GM18868 (cell line): ENCODE data around the gene BAIAP2.

ENCODE experiments used
- ATAC-seq: cut with Tn5 transposase; IDR thresholded peaks from one replicate; pipeline ENCODE4 v1.9.1; 2021; ENCODE audit warnings: mild to moderate bottlenecking, moderate library complexity; ENCODE audit not compliant: unreplicated experiment

The BAIAP2 gene

DNA sequence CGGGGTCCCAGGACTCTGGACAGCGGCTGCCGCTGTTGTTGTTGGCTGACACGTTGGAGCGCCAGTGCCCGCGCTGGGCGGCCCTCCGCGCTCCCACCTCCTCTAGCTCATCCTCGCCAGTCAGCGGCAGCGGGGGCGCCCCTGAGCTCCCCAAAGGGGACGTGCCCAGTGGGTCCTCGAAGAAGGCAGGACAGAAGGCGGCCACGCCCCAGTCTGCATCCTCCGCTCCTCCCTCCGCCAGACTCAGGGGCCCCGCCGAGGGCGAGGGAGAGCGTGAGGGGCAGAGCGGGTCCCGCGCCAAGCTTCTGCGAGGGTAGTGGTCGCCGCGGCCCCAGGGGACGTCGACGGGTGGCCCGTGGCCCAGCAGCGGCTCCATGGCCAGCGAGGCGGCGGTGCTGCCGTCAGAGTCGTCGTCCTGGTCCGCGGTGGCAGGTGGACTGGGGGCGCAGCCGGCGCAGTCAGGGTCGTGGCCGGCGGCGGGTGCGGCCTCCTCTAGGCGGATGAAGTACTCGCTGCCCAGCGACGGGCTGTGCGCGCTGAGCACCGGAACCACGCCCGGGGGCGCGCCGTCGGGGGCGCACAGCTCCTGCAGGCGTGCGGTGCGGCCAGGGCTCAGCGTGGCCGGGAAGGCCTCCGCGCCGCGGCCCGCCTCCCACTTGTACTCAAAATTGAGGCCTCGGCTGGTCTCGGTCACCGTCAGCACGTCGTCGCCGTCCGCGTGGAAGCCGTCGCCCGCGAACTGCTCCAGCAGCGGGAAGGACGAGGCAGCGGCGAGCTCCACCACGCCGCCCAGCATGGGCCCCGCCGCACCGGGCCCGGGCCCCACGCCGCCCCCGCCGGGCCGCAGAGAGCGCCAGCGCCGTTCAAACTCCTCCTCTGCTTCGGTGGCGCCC lies 87.1 kb downstream of the BAIAP2 start:
- ATAC-seq = no peak

DNA sequence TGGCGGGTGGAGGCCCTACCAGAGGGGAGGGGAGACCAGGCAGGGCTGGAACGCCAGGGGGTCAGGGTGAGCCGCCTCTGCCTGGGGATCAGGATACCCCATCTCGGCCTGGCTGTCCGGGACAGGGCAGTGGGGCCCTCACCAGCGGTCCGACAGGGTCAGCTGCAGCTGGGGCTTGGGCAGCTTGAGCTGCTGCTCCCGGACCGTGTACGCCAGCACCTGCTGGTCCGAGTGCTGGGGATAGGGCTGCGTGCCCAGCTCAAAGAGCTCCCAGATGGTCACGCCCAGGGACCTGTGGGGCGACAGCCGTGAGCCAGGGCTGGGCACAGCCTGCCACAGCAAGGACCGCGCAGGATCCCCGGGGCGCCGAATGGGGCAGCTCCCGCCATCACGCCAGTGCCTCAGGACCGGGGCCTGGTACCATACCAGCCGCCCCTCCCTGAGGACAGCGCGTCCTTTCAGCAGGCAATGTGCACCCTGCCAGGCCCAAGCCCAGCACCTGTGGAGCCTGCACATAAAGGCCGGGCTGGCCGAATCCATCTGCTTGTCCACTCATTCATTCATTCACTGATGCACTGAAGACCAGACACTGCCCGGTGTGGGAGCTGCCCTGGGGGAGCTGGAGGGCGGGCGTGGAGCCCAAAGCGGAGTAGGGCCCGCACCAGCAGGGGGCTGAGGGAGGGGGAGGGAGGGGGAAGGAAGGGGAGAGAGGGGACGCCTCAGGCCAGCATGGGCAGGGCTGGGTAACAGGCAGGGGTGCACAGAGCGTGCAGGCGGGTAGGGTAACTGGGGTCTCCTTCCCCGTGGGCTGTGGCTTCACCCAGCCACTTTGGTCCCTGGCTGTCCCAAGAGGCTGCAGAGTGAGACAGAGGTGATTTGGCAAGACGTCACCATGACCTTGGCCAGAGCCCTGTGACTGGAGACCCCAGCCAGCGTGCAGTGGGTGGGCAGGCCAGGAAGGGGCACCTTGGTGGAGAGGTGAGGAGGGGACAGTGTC lies 88.4 kb downstream of the BAIAP2 start:
- no peak for ATAC-seq

DNA sequence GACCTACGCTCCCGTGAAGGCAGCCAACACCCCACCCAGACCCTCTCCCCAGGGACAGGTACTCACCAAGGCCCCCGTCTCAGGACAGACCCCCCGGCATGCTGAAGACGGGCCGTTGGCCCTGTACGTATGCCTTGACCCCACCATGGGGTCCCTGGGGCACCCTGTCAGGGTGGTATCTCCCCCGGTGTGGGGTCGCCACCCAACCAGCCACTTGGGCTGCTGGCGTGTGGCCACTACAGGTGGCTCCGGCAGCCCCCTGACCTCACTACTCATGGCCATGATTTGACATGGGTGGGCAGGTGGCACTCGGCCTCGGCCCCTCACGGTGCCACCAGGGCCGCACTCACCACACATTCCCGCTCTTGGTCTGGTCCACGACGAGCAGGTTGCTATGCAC lies 89.4 kb downstream of the BAIAP2 start:
- ATAC-seq = no peak

DNA sequence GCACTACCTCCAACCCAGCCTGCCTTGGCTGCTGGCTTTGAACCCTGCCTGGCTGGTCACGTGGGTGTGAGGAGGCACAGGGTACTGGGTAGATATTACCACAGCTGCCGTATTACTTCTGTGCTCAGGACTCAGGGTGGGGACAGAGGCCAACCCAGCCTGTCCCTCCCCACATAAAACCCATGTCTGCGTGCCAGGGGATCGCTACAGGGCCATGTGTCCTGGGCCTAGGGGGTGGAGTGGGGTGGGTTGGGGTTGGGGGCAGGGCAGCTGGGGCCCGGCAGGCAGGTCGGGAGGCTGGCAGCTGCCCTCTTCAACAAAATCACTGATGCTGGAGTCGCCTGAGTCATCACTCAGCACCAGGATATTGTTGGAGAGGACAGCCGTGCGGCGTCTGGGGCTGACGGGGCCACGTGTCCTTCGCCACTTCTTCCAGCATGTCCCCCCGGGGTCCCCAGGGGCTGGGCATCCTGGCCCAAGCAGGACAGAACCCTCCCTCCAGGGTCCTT lies 90.7 kb downstream of the BAIAP2 start:
- ATAC-seq = no peak

DNA sequence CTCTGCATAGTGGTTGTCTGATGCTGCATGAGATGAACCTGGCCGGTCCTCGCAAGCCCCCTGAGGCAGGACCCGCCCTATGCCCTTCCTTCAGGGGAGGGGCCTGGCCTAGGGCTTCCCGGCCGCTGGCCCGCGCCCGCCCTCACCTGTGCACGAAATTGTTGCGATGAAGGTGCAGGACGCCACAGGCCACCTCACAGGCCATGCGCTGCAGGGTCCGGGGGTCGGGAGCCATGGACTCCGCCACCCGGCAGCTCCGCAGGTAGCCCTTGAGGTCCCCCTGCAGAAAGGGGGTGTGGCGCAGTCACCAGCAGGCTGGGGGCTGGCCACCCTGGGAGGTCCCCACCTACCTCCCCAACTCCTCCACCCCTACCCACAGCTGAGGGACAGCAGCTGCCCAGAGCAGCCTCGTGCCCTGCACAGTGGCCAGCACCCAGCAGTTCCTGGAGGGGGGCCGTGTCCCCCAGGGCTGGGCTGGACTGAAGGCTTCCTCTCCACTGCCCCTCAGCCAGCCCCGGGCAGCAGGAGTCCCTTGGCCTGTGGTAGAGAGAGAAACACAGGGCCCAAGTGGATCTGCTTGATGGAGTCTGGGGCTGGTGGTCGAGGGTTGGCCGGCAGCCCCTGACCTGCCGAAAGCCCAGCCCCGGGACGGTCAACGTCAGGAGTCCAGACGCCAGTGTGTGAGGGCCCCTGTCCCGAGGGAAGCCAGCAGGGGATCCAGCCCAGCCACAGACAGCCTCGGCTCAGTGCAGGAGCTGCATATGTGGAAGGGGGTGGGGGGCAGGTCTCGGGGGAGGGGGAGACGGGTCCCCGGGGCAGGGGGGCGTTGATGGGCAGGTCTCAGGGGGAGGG lies 91.6 kb downstream of the BAIAP2 start:
- no peak for ATAC-seq

DNA sequence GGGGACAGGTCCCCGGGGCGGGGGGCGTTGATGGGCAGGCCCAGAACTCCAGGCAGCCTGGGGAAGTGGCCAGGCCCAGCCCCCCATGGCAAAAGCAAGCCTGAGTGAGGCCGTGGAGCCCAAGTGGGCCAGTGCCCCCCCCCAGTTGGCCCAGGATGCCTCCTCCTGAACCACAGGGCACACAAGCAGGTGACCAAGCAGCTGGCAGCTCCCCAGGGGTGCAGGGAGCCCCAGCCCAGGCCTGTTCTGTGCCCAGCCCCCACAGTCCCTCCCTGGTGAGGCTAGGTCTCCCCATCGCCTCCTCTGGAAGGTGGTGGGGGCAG lies 92.1 kb downstream of the BAIAP2 start:
- ATAC-seq = no peak

DNA sequence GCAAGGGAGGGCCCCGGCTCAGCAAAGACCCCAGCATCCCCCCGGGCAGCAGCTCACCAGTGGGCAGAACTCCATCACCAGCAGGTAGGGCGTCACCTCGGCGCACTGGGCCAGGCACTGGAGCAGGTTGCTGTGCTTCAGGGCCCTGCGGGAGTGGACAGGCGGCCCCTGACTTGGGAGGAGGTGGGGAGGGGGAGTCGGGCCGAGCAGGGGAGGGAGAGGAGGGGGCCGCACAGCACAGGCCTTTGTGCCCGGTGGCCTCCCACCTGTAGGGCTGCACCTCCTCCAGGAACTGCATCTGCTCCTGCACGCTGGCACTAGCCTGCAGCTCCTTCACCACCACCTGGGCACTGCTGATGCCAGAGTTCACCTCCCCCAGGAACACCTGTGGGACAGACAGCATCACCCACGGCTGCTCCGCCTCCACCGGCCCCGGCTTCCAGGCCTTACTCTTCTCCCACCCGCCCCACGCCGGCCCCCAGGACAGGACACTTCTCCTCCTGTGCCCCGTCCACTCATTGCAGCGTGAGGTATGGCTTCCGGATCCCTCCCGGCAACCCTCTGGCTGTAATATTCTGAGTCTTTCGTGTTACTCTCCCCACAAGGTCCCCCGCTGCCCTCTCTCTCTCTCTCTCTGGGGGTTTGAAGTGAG lies 92.7 kb downstream of the BAIAP2 start:
- no peak for ATAC-seq

DNA sequence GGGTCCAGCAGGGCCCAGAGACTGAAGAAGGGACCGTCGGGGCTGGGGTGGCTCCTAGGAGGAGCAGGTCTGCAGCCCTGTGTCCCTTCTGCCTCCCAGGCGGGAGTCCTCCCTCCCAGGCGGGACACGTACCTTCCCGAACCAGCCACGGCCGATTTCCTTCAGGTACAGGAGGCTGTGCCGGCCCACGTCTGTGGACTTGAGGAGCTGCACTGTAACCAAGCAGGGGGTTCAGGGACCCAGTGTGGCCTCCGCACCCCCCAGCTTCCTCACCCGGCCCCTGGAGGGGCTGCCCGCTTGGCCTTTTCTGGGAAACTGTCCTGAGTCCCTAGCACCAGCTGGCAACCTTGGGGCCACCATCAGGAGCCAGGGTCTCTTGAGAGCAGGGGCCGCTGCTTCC lies 93.4 kb downstream of the BAIAP2 start:
- ATAC-seq = no peak

DNA sequence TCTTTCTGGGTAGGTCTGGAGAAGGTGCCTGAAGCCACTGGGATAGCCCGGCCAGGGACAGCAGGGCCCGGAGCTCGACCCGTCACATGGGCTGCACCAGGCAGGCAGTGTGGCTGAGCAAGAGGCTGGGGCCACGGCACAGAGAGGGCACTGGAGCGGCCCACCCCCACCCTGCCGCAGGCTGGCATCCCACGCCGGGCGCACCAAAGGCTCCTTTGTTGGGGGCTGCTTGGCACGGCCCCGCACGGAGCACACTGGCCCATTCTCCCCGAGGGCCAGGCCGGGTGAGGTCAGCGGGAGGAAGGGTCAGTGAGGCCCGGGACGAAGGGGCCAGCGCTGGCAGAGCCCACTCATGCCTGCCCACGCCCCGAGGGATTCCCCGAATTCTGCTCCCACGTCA lies 93.8 kb downstream of the BAIAP2 start:
- ATAC-seq = no peak

DNA sequence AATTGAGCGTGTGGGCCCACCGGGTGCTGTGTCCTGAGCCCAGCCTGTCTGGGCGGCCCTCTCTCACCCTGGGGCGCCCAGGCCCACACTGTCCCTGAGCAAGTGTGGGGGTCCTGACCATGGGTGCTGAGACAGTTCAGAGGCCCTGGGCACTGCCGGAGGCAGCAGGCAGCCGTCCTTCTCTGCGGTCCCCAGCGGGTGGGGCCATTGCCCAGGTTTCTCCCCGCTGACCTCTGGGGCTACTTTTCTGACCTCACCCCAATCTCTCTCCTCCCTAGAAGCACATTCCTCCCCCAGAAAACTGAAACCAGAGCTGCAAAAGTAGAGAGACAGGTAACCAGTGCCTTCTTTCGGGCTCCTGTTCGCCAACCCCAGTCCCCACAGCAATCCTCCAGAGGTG lies 94.3 kb downstream of the BAIAP2 start:
- ATAC-seq = no peak

DNA sequence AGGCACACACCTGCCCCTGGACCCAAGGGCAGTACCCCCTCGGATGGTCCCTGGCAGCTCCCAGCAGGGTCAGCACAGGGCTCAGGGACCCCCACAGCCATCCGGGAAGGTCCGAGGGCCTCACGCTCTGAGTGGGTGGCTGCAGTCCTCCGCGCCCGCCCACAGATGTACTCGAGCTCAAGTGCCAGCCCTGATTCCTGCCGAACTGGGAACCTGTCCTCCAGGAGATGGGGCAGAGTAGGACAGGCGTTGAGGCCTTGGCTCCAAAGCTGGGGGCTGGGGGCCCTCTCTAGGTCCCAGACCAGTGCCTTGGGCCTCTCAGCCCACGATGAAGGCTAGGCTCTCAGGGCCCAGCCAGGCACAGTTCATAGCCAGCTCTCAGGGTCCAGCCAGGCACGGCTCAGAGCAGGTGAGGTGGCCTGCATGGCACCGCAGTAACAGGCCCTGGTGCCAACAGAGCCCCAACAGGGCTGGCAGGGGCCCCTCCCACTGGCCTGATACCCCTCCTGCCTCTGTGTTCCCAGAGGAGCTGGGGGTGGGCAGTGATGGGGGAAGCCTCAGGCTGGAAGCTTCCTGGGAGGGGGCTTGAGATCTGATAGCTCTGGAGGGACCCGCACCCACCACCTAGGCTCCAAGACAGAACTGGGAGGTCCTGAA lies 94.9 kb downstream of the BAIAP2 start:
- ATAC-seq = no peak

DNA sequence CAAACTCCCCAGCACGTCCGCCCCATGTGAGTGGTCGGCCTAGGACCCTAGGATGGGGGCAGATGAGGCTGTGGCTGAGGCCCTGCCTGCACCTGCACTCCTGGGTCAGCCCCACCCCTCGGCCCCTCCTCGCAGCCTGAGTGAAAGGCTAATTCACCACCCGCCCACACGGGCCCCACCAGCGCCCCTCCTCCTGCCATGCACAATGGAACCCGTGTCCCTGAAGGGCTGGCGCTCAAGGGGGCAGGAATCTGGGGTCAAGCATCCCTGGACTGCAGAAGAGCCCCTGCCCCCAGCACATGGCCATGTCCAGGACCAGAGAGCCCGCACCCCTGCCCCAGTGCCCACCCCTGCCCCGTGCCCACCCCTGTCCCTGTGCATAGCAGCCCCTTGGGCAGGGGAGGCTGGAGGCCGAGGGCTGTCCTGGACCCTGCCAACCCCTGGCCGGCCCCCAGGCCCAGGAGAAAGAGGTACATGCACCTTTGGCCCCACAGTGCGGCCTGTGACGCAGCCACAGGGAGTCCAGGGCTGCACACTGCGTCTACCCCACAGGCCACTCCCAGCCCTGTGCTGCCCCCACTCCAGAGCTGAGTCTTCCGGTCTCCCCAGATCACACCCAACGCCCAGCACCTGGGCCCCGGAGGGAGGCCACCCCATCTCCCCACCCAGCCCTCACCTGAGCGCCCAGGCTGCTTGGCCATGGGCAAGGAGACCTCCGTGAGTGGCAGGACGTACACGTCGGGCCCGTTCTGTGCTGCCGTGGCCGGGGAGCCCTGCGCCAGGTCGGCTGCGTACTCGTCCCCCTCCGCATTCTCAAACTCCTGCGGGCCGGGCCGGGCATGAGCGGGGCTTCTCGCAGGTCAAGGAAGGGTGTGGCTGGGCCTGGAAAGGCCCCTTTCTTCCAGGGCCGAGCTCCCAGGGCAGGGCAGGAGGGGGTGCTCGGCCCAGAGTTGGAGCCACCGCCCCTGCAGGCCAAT lies 95.7 kb downstream of the BAIAP2 start:
- ATAC-seq = no peak

DNA sequence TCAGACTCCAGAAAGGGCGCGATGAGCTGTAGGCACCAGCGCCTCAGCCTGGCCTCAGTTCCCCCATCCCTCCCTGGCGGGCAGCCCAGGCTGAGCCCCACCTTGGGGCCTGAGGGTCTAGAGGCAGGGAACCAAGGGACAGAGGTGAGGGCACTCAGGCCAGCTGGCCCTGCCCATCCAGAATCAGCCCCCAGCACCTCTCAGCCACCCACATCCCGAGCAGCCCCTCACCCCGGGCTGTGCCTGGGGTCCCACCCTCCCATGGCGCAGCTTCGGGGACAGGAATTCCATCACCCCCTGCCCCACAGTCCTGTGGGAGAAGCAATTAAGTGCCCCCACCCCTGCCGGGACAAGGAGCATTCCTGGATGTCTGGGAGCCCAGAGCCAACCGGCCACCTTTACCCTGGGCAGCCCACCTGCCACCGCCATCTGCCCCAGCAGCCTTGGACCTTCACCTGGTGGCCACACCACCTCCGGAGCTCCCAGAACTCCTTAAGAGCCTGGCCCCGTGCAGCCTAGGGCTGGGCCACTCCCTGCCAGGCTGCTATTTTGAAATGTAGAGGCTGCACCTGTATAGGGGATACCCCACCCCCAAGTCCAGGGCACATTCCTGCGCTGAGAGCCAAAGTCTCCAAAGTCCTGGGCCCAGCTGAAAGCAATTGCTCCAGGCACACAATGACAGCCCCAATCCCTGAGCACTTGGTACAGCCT lies 96.7 kb downstream of the BAIAP2 start:
- ATAC-seq = no peak

DNA sequence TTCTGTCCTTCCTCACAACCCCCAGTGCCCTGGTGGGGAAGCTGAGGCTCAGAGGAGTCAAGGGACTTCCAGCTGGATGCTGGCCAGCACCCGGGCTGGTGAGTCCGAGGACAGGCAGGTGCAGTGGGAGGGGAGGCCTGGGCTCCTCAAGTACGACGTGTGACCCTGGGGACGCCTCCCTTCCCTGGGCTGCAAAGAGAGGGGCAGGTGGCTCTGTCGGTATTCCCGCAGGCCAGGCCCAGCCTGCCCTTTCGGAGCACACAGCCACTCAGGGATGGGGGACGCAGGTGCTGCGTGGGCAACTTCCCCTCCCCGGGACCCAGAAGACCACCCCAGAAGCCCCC lies 97.2 kb downstream of the BAIAP2 start:
- ATAC-seq = no peak

DNA sequence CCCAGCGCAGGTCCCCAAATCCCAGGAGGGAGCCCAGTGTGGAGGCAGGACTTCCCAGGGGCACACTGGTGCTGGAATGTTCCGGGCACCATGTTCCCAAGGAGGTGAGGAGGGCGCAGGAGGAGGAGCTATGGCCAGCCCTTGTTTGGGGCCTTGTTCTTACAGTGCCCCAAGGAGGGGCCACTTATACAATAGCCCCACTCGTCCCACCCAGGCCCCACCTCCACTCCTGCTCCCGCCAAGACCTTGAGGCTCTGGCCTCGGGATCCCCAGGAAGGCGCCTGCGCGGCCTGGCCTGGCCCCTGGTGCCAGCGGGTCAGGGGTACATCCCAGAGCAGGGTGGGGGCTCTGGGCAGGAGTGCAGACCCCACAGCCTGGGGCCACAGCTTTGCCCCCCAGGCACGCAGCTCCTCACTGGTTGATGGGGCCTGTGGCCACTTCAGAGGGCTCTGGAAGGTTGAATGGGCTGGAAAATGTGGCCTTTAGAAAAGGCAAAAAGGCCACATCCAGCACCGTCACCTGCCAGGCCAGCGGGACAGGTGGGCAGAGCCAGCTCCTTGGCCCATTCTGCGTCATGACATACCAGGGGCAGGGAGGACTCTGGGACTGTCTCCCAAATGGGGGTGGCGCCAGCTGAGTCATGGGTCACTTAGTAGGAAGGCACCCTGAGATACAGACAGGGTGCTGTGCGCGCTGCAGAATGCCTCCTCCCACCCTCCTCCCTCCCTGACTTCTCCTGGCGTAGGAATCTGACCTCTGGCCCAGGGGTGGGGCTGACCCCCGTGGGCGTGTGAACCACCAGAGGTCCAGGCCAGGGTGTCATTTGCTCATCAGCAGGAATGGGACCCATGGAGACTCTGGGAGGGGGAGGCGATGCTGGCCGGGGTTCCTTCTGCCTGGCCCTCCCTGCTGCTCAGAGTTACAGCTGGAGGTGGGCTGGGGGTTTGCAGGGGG lies 98.1 kb downstream of the BAIAP2 start:
- ATAC-seq = no peak

DNA sequence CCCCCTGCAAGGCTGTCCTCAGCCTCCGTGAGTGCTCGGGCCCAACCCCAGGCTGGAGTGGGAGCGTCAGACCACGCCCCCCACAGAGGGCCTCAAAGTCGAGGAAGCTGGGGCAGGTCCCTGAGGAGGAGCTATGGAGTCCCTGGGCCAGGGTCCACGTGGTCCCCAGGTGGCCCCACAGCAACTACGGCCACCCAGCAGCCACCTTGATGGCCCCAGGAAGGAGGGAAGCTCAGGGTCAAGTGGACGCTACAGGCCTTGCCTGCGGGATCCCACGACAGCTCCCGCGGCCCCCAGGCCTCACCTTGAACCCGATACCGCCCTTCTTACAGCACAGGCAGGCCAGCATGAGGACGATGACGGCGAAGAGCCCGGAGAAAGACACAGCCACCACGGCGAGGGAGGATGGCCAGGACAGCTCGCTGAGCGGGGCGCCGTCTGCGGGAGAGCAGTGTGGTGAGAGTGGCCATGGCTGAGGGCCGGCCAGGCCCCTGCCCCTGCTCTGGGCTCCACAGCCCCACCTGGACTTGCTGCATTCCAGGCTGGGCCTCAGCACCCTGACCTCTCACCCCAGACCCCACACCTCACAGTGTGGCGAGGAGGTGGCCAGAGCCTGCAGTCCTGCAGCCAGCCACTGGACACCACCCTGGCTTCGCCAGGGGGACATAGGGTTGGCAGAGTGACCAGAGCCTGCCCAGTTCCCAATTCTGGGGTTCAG lies 99.3 kb downstream of the BAIAP2 start:
- no peak for ATAC-seq
